ENCODE results near the gene RAPGEFL1. TPM values are rescaled to one million over a fixed set of nuclear protein-coding genes. Genes with fewer than 3 reads are reported as not detected.
"Not testable (repeated sequence)": the region's sequence is repeated elsewhere in the genome, so short reads cannot be mapped to it uniquely, and the experiment has no call there.

RAPGEFL1 gene
- total RNA-seq, 1 donor from 2014 or later: 7.0 TPM

- TF ChIP-seq CTCF (IDR thresholded peaks at IDR 0.05; ENCODE audit: insufficient read depth, low read depth, low read length): no peak
- no peak for TF ChIP-seq EZH2 (IDR thresholded peaks at IDR 0.05; ENCODE audit: insufficient read depth, low read length)
- Histone ChIP-seq H3K4me2 (ENCODE audit: low read length) (no peak overlapping the region), H3K4me1 (ENCODE audit: insufficient read depth, low read length) (no peaks in the 10 kb centered on the region), H4K20me1 (ENCODE audit: insufficient read depth, low read length) (no peaks in the 10 kb centered on the region), H2AFZ (ENCODE audit: low read depth, low read length) (no peak overlapping the region), H3K27me3 (ENCODE audit: insufficient read depth, low read length) (peaks cover 4% of the 10 kb centered on the region), H3K9ac (ENCODE audit: low read length) (no peak overlapping the region), H3K79me2 (ENCODE audit: insufficient read depth, low read length) (no peaks in the 10 kb centered on the region), H3K36me3 (ENCODE audit: insufficient read depth, low read length) (no peaks in the 10 kb centered on the region), H3K9me3 (ENCODE audit: insufficient read depth, low read depth, low read length) (no peaks in the 10 kb centered on the region), H3K27ac (ENCODE audit: low read depth, low read length) (no peak overlapping the region), H3K4me3 (ENCODE audit: insufficient read depth, low read depth, low read length) (no peak overlapping the region)
- FAIRE-seq (no peak), DNase-seq (ENCODE audit: low read depth) (no peak)
- H3K4me1 Mint-ChIP-seq (ENCODE audit: low read depth, unreplicated experiment): peaks cover 5% of the 10 kb centered on the region
- no peak overlapping the region for H3K27ac Mint-ChIP-seq (ENCODE audit: unreplicated experiment)
- H3K4me3 Mint-ChIP-seq (ENCODE audit: unreplicated experiment): no peak overlapping the region
- peaks cover 3% of the 10 kb centered on the region for H3K36me3 Mint-ChIP-seq (ENCODE audit: low read depth, unreplicated experiment)
- peaks cover 2% of the 10 kb centered on the region for H3K27me3 Mint-ChIP-seq (ENCODE audit: low read depth, unreplicated experiment)
- no peaks in the 10 kb centered on the region for H3K9me3 Mint-ChIP-seq (ENCODE audit: unreplicated experiment)
Observed at GRCh38 chr17:40198576-40198975, 21.3 kb downstream of the RAPGEFL1 start.

GRCh38 chr17:40203131-40203530 is 25.9 kb downstream of the RAPGEFL1 start:
- Mint-ChIP-seq H3K36me3 (ENCODE audit: low read depth, unreplicated experiment) (no peaks in the 10 kb centered on the region), H3K27me3 (ENCODE audit: low read depth, unreplicated experiment) (peaks cover 2% of the 10 kb centered on the region), H3K9me3 (ENCODE audit: unreplicated experiment) (no peaks in the 10 kb centered on the region), H3K27ac (ENCODE audit: unreplicated experiment) (no peak overlapping the region), H3K4me3 (ENCODE audit: unreplicated experiment) (no peak overlapping the region), H3K4me1 (ENCODE audit: low read depth, unreplicated experiment) (peaks cover 9% of the 10 kb centered on the region)
- no peaks in the 10 kb centered on the region for H3K4me1 ChIP-seq (ENCODE audit: insufficient read depth, low read length)
- DNase-seq (ENCODE audit: low read depth) (no peak), FAIRE-seq (no peak)
- no peaks in the 10 kb centered on the region for H3K79me2 ChIP-seq (ENCODE audit: insufficient read depth, low read length)
- no peak overlapping the region for H3K27ac ChIP-seq (ENCODE audit: low read depth, low read length)
- no peaks in the 10 kb centered on the region for H3K9me3 ChIP-seq (ENCODE audit: insufficient read depth, low read depth, low read length)
- H3K36me3 ChIP-seq (ENCODE audit: insufficient read depth, low read length): no peaks in the 10 kb centered on the region
- H3K4me2 ChIP-seq (ENCODE audit: low read length): no peak overlapping the region
- H2AFZ ChIP-seq (ENCODE audit: low read depth, low read length): no peak overlapping the region
- H3K9ac ChIP-seq (ENCODE audit: low read length): no peak overlapping the region
- TF ChIP-seq EZH2 (IDR thresholded peaks at IDR 0.05; ENCODE audit: insufficient read depth, low read length): no peak
- no peak for TF ChIP-seq CTCF (IDR thresholded peaks at IDR 0.05; ENCODE audit: insufficient read depth, low read depth, low read length)
- H4K20me1 ChIP-seq (ENCODE audit: insufficient read depth, low read length): no peaks in the 10 kb centered on the region
- H3K27me3 ChIP-seq (ENCODE audit: insufficient read depth, low read length): peaks cover 4% of the 10 kb centered on the region
- H3K4me3 ChIP-seq (ENCODE audit: insufficient read depth, low read depth, low read length): no peak overlapping the region

- not testable (repeated sequence) for H3K9me3 Mint-ChIP-seq (ENCODE audit: unreplicated experiment); H3K36me3 ChIP-seq (ENCODE audit: insufficient read depth, low read length); H3K4me2 ChIP-seq (ENCODE audit: low read length); H3K27me3 Mint-ChIP-seq (ENCODE audit: low read depth, unreplicated experiment); H3K4me3 Mint-ChIP-seq (ENCODE audit: unreplicated experiment); H2AFZ ChIP-seq (ENCODE audit: low read depth, low read length); H3K9ac ChIP-seq (ENCODE audit: low read length); H3K4me1 ChIP-seq (ENCODE audit: insufficient read depth, low read length); FAIRE-seq; H4K20me1 ChIP-seq (ENCODE audit: insufficient read depth, low read length); DNase-seq (ENCODE audit: low read depth); H3K79me2 ChIP-seq (ENCODE audit: insufficient read depth, low read length); H3K4me3 ChIP-seq (ENCODE audit: insufficient read depth, low read depth, low read length); H3K27me3 ChIP-seq (ENCODE audit: insufficient read depth, low read length); H3K36me3 Mint-ChIP-seq (ENCODE audit: low read depth, unreplicated experiment); H3K9me3 ChIP-seq (ENCODE audit: insufficient read depth, low read depth, low read length); H3K27ac ChIP-seq (ENCODE audit: low read depth, low read length); H3K27ac Mint-ChIP-seq (ENCODE audit: unreplicated experiment)
- H3K4me1 Mint-ChIP-seq (ENCODE audit: low read depth, unreplicated experiment): peaks cover 12% of the 10 kb centered on the region
Observed at GRCh38 chr17:40206193-40206592, 28.9 kb downstream of the RAPGEFL1 start.

All from astrocyte (in vitro differentiated cells and primary cell).